OCI-LY3 (cell line): ENCODE results near the gene ADAM10.

ENCODE experiments used
- H2AFZ ChIP-seq: fragments of 200-600, 300-600 bp; shearing (Covaris generic); 2 replicates; pipeline ENCODE4 v1.6.0; 2014; ENCODE audit warnings: antibody characterized with exemption, low read depth, low read length
- H3K27ac ChIP-seq: fragments of 200-600, 300-600 bp; sonication (generic); 2 replicates; pipeline ENCODE4 v1.5.1; 2014; ENCODE audit warnings: mild to moderate bottlenecking, low read length, moderate library complexity, mixed read lengths
- H3K27me3 ChIP-seq: fragments of 200-600, 300-600 bp; sonication (generic); 2 replicates; pipeline ENCODE4 v1.6.1; 2014; ENCODE audit warnings: low read depth, low read length, mixed read lengths
- H3K36me3 ChIP-seq: fragments of 200-600, 300-600 bp; sonication (generic); replicated peaks from 2 replicates; pipeline ENCODE3; 2014; ENCODE audit warnings: low read depth, low read length, mixed read lengths
- H3K4me1 ChIP-seq: fragments of 300-600, 200-600 bp; sonication (generic); 2 replicates; pipeline ENCODE4 v1.6.1; 2014; ENCODE audit warnings: low read length, mixed read lengths
- H3K4me2 ChIP-seq: fragments of 200-600, 300-600 bp; sonication (generic); 2 replicates; pipeline ENCODE4 v1.6.1; 2014; ENCODE audit warnings: low read length, mixed read lengths
- H3K4me3 ChIP-seq: fragments of 300-600, 200-600 bp; sonication (generic); 2 replicates; pipeline ENCODE4 v1.5.1; 2014; ENCODE audit warnings: antibody characterized with exemption, mild to moderate bottlenecking, low read length, moderate library complexity
- H3K79me2 ChIP-seq: fragments of 300-600, 200-600 bp; shearing (Covaris generic); 2 replicates; pipeline ENCODE4 v1.6.1; 2014; ENCODE audit warnings: mild to moderate bottlenecking, low read length, mixed read lengths
- H3K9ac ChIP-seq: fragments of 300-600, 200-600 bp; shearing (Covaris generic); 2 replicates; pipeline ENCODE4 v1.6.0; 2014; ENCODE audit warnings: mild to moderate bottlenecking, low read length, moderate library complexity
- H3K9me3 ChIP-seq: fragments of 200-600, 300-600 bp; shearing (Covaris generic); 2 replicates; pipeline ENCODE4 v1.6.1; 2014; ENCODE audit warnings: low read length, mixed read lengths; ENCODE audit not compliant: insufficient read depth
- H4K20me1 ChIP-seq: fragments of 200-600, 300-600 bp; sonication (generic); 2 replicates; pipeline ENCODE4 v1.6.1; 2016; ENCODE audit warnings: low read length, mixed read lengths; ENCODE audit not compliant: insufficient read depth
- CTCF ChIP-seq: fragments of 200-600, 300-600 bp; sonication (generic); IDR thresholded peaks from 2 replicates; pipeline ENCODE4 v1.5.1; 2014; ENCODE audit warnings: antibody characterized with exemption, low read length, low read depth
- EZH2phosphoT487 ChIP-seq: fragments of 200-600 bp; shearing (Covaris generic); IDR thresholded peaks from 2 replicates; pipeline ENCODE4 v1.6.1; 2018; ENCODE audit warnings: antibody characterized with exemption, mixed run types, low read depth

Gene ADAM10

DNA sequence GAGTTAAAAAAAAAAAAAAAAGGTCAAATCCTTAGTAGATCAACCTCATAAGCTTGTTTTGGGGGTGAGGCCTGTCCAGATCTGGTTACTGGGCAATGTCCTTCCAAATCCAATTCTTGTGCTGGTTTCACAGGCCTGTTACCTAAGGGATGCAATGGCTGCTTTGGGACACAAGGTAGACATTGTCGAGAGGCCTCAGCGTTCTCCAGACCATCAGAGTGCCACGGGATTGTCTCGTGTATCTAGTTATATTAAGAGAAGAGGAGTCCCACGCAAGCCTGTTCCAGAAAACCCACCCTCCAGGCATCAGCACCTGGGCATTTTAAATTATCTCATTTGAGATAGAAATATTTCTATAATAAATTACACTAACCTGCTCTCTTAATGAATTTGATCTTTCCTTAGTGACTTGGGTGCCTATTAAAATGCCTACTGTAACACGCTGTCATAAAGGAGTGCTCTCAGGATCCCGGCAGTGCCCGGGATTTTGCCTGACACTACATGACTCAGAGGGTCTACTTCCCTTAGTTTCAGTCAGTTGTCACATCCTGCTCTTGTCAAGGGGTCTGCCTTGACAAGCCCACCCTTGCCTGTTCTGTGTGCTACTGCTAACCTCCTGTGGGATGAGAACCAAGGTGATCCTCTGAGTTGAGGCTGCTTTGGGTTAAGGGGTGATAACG is 201.7 kb downstream of the ADAM10 start:
- H3K4me1 ChIP-seq: no peaks in the 10 kb centered on the region
- no peak overlapping the region for H3K4me2 ChIP-seq
- no peak overlapping the region for H2AFZ ChIP-seq

GRCh38 chr15:58546635-58547627 is 202.6 kb downstream of the ADAM10 start:
- no peak overlapping the region for H3K27ac ChIP-seq

More for the DNA sequence above, 201.7 kb downstream of the ADAM10 start:
- no peaks in the 10 kb centered on the region for H3K36me3 ChIP-seq
- TF ChIP-seq EZH2phosphoT487 (no peak), CTCF (no peak)
- no peak overlapping the region for H3K9ac ChIP-seq
- H3K9me3 ChIP-seq: no peaks in the 10 kb centered on the region
- no peaks in the 10 kb centered on the region for H3K79me2 ChIP-seq
- H3K27ac ChIP-seq: no peak overlapping the region
- H3K27me3 ChIP-seq: no peaks in the 10 kb centered on the region
- no peaks in the 10 kb centered on the region for H4K20me1 ChIP-seq
- no peak overlapping the region for H3K4me3 ChIP-seq

DNA sequence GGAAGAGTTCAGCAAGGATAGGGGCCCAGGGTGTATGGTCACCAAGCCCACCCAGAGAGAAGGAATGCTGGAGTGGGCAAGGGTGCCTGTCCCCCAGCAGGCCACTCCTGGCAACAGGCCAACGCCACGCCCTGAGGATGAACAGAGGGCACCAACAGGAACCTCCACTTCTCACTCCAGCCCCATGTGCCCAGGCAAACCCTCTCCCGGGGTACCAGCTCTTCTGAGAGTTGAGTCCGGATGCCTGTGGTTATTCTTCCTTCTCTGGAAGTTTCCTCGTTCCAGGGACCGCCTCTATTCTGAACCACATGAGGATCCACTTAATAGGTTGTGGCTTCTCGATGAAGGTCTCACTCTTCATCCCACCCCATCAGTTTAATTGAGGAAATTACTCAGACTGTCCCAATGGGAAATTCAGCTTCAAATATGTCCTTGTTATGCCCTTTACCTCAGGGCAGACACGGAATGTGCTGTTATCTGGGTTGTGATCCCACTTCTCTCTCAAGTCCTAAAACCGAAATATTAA is 203.4 kb downstream of the ADAM10 start:
- Histone ChIP-seq H3K4me2 (no peak overlapping the region), H3K79me2 (no peaks in the 10 kb centered on the region), H3K27ac (no peak overlapping the region), H3K4me3 (no peak overlapping the region), H3K27me3 (no peaks in the 10 kb centered on the region), H2AFZ (no peak overlapping the region), H3K36me3 (no peaks in the 10 kb centered on the region), H3K9ac (no peak overlapping the region), H4K20me1 (no peaks in the 10 kb centered on the region), H3K9me3 (no peaks in the 10 kb centered on the region), H3K4me1 (no peaks in the 10 kb centered on the region)
- no peak for TF ChIP-seq CTCF
- no peak for TF ChIP-seq EZH2phosphoT487

More at GRCh38 chr15:58546635-58547627, 202.6 kb downstream of the ADAM10 start:
- H4K20me1 ChIP-seq: no peaks in the 10 kb centered on the region
- no peak overlapping the region for H3K9ac ChIP-seq
- no peaks in the 10 kb centered on the region for H3K27me3 ChIP-seq
- no peak overlapping the region for H3K4me3 ChIP-seq
- no peaks in the 10 kb centered on the region for H3K9me3 ChIP-seq
- no peak overlapping the region for H3K4me2 ChIP-seq
- no peak overlapping the region for H2AFZ ChIP-seq
- no peak for TF ChIP-seq EZH2phosphoT487
- TF ChIP-seq CTCF: no peak
- H3K79me2 ChIP-seq: no peaks in the 10 kb centered on the region
- no peaks in the 10 kb centered on the region for H3K36me3 ChIP-seq
- no peaks in the 10 kb centered on the region for H3K4me1 ChIP-seq
